GM12801 (cell line): ENCODE results near the gene KATNAL1.

Source experiments
- TF ChIP-seq, protein P1 (sequence below): IDR thresholded peaks from one replicate; pipeline ENCODE4 v1.5.1; 2011; ENCODE audit warnings: control low read depth; ENCODE audit not compliant: insufficient read length; ENCODE audit errors: extremely low read depth

Gene KATNAL1

DNA sequence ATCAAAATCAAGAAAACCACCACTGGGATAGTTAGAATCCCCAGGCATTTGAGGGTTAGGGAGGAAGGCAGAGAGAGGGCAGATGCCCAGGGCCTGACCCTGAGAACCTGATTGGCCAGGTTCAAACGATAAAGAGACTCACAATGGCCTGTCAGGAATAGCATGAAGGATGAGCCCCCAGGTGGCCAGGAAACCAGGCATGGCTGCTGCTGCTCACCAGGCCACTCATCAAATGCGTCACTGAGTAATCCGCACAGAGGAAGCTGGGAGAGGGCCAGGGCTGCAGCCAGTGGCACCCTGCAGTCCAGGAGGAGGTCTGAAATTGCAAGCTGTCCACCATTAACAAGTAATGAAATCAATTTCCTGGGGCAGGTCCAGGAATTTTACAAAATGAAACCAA is 111.3 kb downstream of the KATNAL1 start:
- TF ChIP-seq, protein P1, sequence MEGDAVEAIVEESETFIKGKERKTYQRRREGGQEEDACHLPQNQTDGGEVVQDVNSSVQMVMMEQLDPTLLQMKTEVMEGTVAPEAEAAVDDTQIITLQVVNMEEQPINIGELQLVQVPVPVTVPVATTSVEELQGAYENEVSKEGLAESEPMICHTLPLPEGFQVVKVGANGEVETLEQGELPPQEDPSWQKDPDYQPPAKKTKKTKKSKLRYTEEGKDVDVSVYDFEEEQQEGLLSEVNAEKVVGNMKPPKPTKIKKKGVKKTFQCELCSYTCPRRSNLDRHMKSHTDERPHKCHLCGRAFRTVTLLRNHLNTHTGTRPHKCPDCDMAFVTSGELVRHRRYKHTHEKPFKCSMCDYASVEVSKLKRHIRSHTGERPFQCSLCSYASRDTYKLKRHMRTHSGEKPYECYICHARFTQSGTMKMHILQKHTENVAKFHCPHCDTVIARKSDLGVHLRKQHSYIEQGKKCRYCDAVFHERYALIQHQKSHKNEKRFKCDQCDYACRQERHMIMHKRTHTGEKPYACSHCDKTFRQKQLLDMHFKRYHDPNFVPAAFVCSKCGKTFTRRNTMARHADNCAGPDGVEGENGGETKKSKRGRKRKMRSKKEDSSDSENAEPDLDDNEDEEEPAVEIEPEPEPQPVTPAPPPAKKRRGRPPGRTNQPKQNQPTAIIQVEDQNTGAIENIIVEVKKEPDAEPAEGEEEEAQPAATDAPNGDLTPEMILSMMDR, result no peak

DNA sequence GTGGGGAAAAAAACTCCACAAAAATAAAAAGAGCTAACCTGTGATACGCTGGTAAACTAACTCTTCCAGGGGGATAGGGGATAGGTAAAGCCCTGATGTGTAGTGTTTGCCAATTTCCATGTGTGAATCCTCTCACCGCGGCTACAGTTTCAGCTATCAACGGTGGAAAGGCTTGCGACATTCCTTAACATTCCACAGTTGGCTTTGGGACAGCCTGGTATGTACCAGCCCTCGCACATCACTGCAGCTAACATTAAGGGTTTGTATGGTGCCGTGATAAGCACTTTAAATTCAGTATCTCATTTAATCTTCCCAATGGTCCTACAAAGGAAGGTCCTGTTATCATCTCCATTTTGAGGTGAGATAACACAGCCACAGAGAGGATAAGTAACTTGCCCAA is 112.4 kb downstream of the KATNAL1 start:
- TF ChIP-seq, protein P1, result no peak

DNA sequence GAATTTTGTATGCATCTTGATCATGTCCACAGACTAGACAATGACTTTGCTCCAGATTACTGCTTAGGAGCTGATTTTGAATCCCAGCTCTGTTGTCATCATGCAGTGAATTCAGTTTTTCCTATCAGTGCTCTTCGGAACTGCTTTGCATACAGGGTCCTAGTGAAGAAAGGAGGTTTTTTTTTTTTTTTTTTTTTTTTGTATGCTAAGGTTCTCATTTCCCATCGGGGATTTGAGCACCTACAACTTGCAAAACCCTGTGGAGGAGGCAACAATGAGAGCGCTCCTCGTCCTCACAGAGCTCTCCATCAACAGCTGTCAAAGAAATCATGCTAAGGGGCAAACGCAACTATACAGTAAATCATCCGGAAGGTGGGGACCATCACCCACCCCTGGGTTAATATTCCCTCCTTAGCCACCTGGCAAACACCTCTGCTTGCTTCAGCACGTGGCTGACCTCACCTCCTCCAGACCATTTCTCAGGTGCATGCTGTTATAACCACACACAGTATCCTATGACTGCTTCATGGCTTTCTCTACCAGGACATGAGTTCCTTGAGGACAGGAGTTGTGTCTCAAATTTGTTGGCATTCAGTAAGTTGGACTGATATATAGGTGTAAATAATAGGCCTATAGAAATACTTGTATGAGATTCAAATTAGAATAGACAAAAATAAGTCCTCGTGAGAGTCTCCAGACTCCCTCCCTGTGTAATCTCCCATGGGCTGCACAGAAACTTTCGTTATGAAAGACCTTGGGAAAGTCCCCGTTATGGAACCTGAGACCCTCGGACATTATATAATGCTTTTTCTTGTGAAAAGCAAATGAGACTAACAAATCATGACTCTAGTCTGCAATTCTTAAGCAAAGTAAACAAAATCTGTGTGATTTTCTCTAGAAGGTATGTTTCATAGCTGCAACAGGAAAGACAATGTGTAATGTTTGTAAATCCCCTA is 113.8 kb downstream of the KATNAL1 start:
- TF ChIP-seq, protein P1, result no peak

DNA sequence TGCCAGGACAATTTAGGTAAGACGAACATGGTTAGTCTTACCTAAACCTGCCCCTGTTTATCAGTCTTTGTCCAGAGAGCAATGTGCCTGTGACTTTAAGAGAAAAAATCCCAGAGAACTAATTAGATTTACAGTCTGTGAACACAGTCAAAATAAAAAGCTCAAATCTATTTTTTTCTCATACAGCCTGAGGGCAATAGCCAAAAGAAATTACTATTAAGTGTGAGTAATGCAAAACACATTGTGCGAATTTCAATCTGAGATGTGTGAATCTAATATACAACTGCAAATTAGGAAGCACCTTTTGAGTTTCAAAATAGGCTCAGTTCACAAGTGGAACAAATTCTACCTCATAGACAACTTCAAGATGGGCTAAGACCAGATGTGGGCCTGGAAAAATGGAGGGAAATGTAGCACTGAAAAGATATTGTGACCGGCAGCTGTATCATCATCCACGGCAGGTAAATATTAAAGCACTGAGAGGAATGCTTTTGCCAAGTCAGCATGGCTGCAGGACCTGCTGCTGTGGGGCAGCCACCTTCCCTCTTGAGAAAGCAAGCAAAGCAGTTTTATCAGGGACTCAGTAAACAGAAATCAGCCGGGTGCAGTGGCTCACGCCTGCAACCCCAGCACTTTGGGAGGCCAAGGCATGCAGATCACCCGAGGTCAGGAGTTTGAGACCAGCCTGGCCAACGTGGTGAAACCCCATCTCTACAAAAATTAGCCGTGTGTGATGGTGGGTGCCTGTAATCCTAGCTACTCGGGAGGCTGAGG is 114.8 kb downstream of the KATNAL1 start:
- TF ChIP-seq, protein P1, result no peak

DNA sequence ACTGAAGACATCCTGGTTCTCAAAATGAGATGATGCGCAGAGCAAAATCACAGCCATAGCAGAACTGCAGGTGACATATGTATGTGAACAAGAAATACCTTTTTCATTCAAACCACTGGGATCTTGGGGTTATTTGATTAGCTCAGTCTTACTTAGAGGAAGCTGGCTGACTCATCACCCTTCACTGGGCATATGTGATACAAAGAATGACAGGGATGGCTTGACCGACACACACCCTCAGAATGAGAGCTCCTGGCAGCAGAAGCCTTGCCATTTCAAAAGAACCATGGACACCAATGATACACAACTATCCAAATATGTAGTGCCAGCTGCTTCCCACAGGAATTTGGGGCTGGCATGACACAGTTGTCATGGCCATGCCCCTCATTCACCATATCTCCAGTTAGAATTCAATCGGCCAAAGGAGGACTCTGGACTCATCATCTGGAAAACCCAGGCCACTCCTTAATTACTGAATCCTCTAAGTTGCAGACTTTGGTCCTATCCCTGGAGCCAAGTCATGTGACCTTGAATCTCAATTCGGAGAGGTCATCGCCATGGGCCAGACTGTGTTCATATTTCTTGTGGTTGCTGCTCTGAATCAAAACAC is 115.8 kb downstream of the KATNAL1 start:
- TF ChIP-seq, protein P1, result no peak

DNA sequence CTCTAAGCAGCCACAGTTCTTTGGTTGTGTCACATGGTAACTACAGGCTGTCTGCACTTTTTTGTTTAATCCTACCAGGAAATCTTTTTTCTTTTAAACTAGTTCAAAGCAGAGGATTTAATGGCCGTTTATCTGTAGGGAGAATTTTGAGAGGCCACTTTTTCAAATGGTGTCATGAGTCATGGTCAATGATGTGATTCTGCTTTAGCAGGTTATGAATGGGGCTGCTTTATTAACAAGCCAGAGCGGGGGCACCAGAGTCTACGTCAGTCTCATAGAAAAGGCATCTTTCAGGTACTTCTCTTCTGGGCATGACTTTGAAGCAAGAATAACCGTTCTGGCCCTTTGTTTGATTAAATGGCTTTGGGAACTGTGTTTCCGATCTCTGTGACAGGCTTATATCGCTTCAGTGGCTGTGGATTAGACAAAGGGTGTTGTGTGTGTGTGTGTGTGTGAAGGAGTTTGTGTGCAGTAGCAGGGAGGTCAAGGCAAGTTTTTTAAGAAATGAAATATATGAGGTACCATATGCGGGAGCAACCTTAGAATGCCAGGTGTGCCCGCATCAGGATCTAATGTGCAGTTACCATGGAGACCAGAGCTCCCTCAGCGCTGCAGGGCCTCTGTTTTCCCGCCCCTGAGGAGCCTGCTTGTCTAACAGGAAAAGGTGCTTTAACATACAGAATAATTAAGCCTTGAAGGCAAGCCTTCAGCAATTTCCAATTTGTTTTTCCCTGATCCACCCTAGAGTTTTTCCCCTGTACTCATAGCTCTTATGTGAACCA is 120.5 kb downstream of the KATNAL1 start:
- TF ChIP-seq, protein P1, result no peak
